Peyer's patch (tissue), 4 donors: ENCODE data around the gene CHMP6. TPM values are rescaled to one million over a fixed set of nuclear protein-coding genes. Genes with fewer than 3 reads are reported as not detected.
"Not testable (repeated sequence)": the region's sequence is repeated elsewhere in the genome, so short reads cannot be mapped to it uniquely, and the experiment has no call there.

Experiments
- DNase-seq, 3 donors: peaks; one replicate each; pipeline ENCODE4 v3.0.0-alpha.2; 2017 to 2019
- H3K27ac ChIP-seq, 4 donors: fragments of 200-600 bp; sonication (generic); one replicate each; pipeline ENCODE4 v1.5.1; 2016 to 2019
- H3K27me3 ChIP-seq, 2 donors: fragments of 200-600 bp; sonication (generic); one replicate each; pipeline ENCODE4 v1.5.1; 2019
- H3K36me3 ChIP-seq, 3 donors: fragments of 200-600 bp; sonication (generic); one replicate each; pipeline ENCODE4 v1.5.1; 2016 to 2019
- H3K4me1 ChIP-seq, 4 donors: fragments of 200-600 bp; sonication (generic); one replicate each; pipeline ENCODE4 v1.5.1; 2016 to 2019
- H3K4me3 ChIP-seq, 4 donors: fragments of 200-600 bp; sonication (generic); 1 replicate in 3 of 4; 2 replicates in 1 of 4; pipeline ENCODE4 v1.5.1; 2016 to 2019; ENCODE audit warnings: mild to moderate bottlenecking in 1 of 4
- H3K9me3 ChIP-seq, 4 donors: fragments of 200-600 bp; sonication (generic); one replicate each; pipeline ENCODE4 v1.5.1; 2016 to 2019; ENCODE audit warnings: mild to moderate bottlenecking in 1 of 4
- POLR2A ChIP-seq, 2 donors: fragments of 450-650 bp; IDR thresholded peaks; one replicate each; pipeline ENCODE4 v1.5.1; 2017; ENCODE audit warnings: antibody characterized with exemption in 2 of 2, mild to moderate bottlenecking in 2 of 2, moderate library complexity in 2 of 2
- total RNA-seq, 4 donors: library from RNA; depleted of rRNA; stranded (reverse); fragments of >200 nt; gene quantifications; one replicate each; pipeline ENCODE4 v1.1.0, GENCODE V29; 2016
- TF ChIP-seq, protein P1 (sequence below), 6 experiments: fragments of 450-650 bp in 4 of 6; fragments of 200-600 bp in 2 of 6; sonication (generic) in 1 of 6; IDR thresholded peaks; one replicate each; pipeline ENCODE4 v1.5.1; 2017 to 2019; ENCODE audit warnings: antibody characterized with exemption in 6 of 6, mild to moderate bottlenecking in 3 of 6, moderate library complexity in 1 of 6

CHMP6 gene
- total RNA-seq, 4 donors from 2014 or later = 29.9 to 57.8 (median 37.1) TPM

DNA sequence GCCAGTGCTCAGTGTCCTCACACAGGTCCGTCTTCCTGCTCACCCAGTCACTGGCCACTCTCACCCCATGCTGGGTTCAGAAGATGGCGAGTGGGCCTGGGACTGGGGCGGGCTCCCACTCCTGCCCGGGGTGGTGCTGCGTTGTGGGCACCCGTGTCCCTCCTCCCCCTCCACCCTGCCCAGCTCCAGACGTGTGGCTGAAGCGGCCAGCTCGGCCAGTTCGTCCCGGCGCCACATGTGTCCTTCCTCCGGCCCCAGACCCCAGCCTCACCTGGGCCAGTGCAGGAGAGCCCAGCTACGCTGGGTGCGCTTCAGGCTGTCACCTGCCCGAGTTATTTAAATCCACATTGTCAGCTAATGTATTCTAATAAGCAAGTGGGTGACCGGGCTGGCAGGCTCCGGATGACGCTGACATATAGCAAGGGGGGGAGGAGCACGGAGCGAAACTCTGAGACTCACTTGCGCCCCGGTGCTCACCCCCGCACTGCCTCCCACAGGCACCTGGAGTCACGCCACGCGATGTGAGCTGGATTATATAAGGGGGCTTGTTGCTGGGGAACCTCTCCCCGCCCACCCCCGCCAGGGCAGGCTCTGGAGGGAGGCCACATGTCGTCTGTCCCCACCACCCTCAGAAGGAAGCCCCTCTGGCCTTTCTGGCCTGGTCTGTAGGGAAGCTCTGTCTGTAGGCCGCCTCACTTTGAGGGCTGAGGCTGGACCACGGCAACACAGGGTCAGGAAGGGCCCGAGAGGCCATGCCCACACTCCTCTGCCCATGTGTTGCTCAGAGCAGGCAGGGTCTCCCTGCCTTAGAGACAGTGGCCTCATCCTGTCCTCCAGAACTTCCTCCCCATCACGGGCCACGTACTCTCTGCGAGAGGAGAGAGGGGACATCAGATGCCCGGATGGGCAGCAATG lies 36.2 kb downstream of the CHMP6 start:
- H3K27me3 ChIP-seq = no peaks in the 10 kb centered on the region
- peaks cover 0 to 6% (median 0%) of the 10 kb centered on the region in 4 donors for H3K9me3 ChIP-seq
- TF ChIP-seq POLR2A (IDR thresholded peaks at IDR 0.05) = no peak
- TF ChIP-seq, protein P1, sequence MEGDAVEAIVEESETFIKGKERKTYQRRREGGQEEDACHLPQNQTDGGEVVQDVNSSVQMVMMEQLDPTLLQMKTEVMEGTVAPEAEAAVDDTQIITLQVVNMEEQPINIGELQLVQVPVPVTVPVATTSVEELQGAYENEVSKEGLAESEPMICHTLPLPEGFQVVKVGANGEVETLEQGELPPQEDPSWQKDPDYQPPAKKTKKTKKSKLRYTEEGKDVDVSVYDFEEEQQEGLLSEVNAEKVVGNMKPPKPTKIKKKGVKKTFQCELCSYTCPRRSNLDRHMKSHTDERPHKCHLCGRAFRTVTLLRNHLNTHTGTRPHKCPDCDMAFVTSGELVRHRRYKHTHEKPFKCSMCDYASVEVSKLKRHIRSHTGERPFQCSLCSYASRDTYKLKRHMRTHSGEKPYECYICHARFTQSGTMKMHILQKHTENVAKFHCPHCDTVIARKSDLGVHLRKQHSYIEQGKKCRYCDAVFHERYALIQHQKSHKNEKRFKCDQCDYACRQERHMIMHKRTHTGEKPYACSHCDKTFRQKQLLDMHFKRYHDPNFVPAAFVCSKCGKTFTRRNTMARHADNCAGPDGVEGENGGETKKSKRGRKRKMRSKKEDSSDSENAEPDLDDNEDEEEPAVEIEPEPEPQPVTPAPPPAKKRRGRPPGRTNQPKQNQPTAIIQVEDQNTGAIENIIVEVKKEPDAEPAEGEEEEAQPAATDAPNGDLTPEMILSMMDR (IDR thresholded peaks at IDR 0.05) = no peak
- no peak overlapping the region for H3K27ac ChIP-seq
- DNase-seq = peak in 1 of 3 donors; percentile 46
- peaks cover 0 to 20% (median 2%) of the 10 kb centered on the region in 4 donors for H3K4me1 ChIP-seq
- H3K36me3 ChIP-seq = no peaks in the 10 kb centered on the region
- H3K4me3 ChIP-seq = no peak overlapping the region

DNA sequence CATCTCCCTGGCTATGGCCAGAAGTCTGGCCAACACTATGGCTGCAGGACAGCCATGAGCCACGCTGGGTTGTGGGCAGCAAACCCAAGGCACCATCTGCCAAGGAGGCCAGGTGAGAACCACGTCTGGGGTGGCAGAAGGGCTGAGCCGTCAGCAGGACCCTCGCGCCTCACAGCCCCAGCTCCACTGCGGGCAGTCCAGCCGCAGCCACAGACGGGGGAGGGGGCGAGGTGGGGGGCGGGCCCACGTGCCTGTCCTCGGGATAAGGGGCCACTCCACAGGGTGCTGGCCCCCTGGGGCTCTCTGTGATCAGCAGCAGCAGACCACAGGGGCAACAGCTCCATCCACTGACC lies 36.8 kb downstream of the CHMP6 start:
- Histone ChIP-seq H3K27ac (no peak overlapping the region), H3K4me3 (no peak overlapping the region), H3K27me3 (no peaks in the 10 kb centered on the region), H3K36me3 (no peaks in the 10 kb centered on the region), H3K9me3 (peaks cover 0 to 6% (median 0%) of the 10 kb centered on the region in 4 donors), H3K4me1 (peaks cover 0 to 23% (median 2%) of the 10 kb centered on the region in 4 donors)
- no peak for TF ChIP-seq POLR2A (IDR thresholded peaks at IDR 0.05)
- TF ChIP-seq, protein P1 (IDR thresholded peaks at IDR 0.05) = no peak
- DNase-seq = no peak

DNA sequence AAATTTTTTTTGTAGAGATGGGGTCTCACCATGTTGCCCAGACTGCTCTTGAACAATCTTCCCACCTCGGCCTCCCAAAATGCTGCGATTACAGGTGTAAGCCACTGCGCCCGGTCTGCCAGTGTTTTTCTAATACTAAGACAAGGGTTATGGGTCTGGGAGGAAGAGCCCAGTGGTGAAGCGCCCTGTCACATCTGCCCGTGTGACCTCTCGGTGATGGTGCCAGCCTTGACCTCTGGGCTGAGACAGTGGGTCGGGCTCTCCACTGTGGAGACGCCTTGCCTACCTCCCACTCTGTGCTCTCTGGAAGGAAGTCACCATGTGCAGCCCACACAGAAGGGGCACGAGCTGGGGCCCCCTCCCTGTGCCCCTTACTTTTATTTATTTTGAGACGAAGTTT lies 38.2 kb downstream of the CHMP6 start:
- H3K27me3 ChIP-seq = no peaks in the 10 kb centered on the region
- TF ChIP-seq, protein P1 (IDR thresholded peaks at IDR 0.05) = no peak
- no peak for TF ChIP-seq POLR2A (IDR thresholded peaks at IDR 0.05)
- no peak overlapping the region for H3K27ac ChIP-seq
- peaks cover 0 to 6% (median 0%) of the 10 kb centered on the region in 4 donors for H3K9me3 ChIP-seq
- peaks cover 0 to 25% (median 4%) of the 10 kb centered on the region in 4 donors for H3K4me1 ChIP-seq
- H3K4me3 ChIP-seq = no peak overlapping the region
- DNase-seq = no peak
- H3K36me3 ChIP-seq = no peaks in the 10 kb centered on the region

DNA sequence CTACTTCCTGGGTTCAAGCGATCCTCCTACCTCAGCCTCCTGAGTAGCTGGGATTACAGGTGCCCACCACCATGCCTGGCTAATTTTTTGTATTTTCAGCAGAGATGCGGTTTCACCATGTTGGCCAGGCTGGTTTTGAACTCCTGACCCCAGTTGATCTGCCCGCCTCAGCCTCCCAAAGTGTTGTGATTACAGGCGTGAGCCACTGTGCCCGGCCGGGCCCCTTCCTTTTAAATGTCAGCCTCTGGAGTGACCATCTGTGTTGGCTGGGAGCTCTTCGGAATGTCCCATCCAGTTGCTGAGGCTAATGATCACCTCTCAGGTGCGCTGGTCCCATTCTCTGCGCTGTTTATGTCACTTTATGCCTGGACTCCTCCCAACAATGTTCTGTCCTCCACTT lies 38.7 kb downstream of the CHMP6 start:
- DNase-seq, H3K36me3 ChIP-seq, H3K27me3 ChIP-seq, H3K27ac ChIP-seq, H3K4me3 ChIP-seq, H3K9me3 ChIP-seq: not testable (repeated sequence)
- H3K4me1 ChIP-seq = peaks cover 0 to 25% (median 4%) of the 10 kb centered on the region in 4 donors

DNA sequence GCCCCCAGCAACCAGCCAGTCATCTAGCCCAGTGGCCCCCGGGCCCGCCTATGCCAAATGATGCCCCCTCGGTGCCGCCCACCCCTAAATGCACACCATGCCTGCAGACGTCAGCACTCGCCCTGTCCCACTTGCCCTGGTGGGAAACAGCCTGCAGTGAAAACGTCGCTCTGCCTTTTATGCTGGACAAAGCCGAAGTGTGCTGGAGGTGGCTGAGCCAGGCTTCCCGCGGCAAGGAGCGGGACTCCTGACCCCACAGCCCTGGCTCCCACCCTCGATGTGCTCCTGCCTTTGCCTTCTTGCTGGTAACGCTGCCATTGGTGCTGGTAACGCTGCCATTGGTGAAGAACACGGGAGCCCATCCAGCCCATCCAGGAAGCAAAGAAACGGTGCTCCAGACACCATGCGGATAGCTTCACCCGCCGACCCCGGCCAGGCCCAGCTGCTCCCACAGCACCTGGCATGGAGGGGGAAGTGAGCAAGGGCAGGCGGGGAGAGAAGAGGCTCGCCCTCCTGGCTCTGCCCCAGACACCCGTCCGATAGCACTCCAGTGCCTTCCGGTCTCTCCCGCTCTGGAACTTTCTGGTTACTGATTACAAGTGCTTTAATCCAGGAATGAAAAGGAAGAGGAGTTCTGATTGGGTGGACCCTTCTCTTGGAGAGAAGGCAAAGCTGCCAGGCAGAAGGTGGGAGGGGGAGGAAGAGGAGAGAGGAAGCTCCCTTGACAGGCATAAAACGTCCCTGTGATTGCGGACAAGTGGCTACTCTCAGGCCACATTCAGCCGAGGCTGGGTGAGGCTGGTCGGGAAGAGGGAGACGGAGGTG lies 39.3 kb downstream of the CHMP6 start:
- peak in 1 of 3 donors; percentile 60 for DNase-seq
- no peaks in the 10 kb centered on the region for H3K36me3 ChIP-seq
- H3K4me3 ChIP-seq = peak overlapping the region in 1 of 4 donors; percentile 12
- TF ChIP-seq, protein P1 (IDR thresholded peaks at IDR 0.05) = no peak
- no peak for TF ChIP-seq POLR2A (IDR thresholded peaks at IDR 0.05)
- H3K4me1 ChIP-seq = peaks cover 0 to 29% (median 8%) of the 10 kb centered on the region in 4 donors
- H3K27ac ChIP-seq = peak overlapping the region in 1 of 4 donors; percentile 1
- H3K9me3 ChIP-seq = peaks cover 0 to 6% (median 0%) of the 10 kb centered on the region in 4 donors
- H3K27me3 ChIP-seq = no peaks in the 10 kb centered on the region
